Hematopoietic multipotent progenitor cell treated with erythropoietin and hydrocortisone succinate and interleukin-3 and kit ligand, for 8 days (in vitro differentiated cells): ENCODE measurements around the gene NFKB2.
A peak's percentile ranks its signal among the peaks of the same experiment; 100 is the strongest.

Experiments used
- DNase-seq: peaks from one replicate; pipeline ENCODE4 v3.0.0-alpha.2; 2015

The NFKB2 gene

GRCh38 chr10:102396317-102396650 is 779 bp downstream of the NFKB2 start:
- DNase-seq, result no peak

- no peak for DNase-seq
Measured at GRCh38 chr10:102396730-102397151, 1.2 kb downstream of the NFKB2 start.

GRCh38 chr10:102397222-102398171 is 2.0 kb downstream of the NFKB2 start:
- DNase-seq, result no peak

GRCh38 chr10:102398172-102399020 is 2.9 kb downstream of the NFKB2 start:
- no peak for DNase-seq

GRCh38 chr10:102399217-102400021 is 3.9 kb downstream of the NFKB2 start:
- DNase-seq, result peak; percentile 81

- no peak for DNase-seq
Measured at GRCh38 chr10:102400076-102400475, 4.6 kb downstream of the NFKB2 start.

- no peak for DNase-seq
Measured at GRCh38 chr10:102400598-102401341, 5.3 kb downstream of the NFKB2 start.

GRCh38 chr10:102401342-102401654 is 5.8 kb downstream of the NFKB2 start:
- DNase-seq, result no peak

GRCh38 chr10:102401735-102402511 is 6.4 kb downstream of the NFKB2 start:
- DNase-seq, result no peak

GRCh38 chr10:102402512-102402896 is 7.0 kb downstream of the NFKB2 start:
- DNase-seq, result no peak

- DNase-seq, result no peak
Measured at GRCh38 chr10:102403115-102403514, 7.6 kb downstream of the NFKB2 start.

GRCh38 chr10:102404361-102405107 is 9.0 kb downstream of the NFKB2 start:
- no peak for DNase-seq

- DNase-seq, result no peak
Measured at GRCh38 chr10:102405108-102405571, 9.6 kb downstream of the NFKB2 start.

- no peak for DNase-seq
Measured at GRCh38 chr10:102405632-102406031, 10.1 kb downstream of the NFKB2 start.

GRCh38 chr10:102406815-102407214 is 11.3 kb downstream of the NFKB2 start:
- no peak for DNase-seq

- DNase-seq, result no peak
Measured at GRCh38 chr10:102407425-102408130, 12.1 kb downstream of the NFKB2 start.

- no peak for DNase-seq
Measured at GRCh38 chr10:102408131-102408727, 12.7 kb downstream of the NFKB2 start.

- no peak for DNase-seq
Measured at GRCh38 chr10:102408728-102409603, 13.5 kb downstream of the NFKB2 start.
